ENCODE data around the gene TMIGD3. TPM values are rescaled to one million over a fixed set of nuclear protein-coding genes. Genes with fewer than 3 reads are reported as not detected.
A peak's percentile ranks its signal among the peaks of the same experiment; 100 is the strongest.

The TMIGD3 gene
- total and polyA plus RNA-seq, 5 donors from 2014 or later: not detected

DNA sequence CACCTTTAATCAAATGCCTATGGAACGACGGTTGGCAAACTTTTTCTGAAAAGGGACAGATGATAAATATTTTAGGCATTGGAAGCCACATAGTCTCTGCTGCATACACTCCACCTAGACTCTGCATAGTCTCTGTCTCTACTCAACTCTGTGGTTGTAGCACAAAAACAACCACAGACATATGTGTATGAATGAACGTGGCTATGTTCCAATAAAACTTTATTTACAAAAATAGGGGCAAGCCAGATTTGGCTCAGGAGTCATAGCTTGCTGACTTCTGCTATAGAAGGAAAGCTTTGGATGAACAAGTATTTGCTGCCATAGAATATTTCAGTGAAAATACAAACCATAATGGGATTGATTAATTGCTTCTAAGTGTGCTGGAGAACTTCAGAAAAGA lies 37.5 kb upstream of the TMIGD3 start:
- Mint-ChIP-seq H3K4me3 (no peak overlapping the region), H3K9me3 (peaks cover 0 to 6% (median 1%) of the 10 kb centered on the region in 7 donors), H3K27me3 (peaks cover 23% of the 10 kb centered on the region), H3K36me3 (no peaks in the 10 kb centered on the region), H3K27ac (no peak overlapping the region), H3K4me1 (peaks cover 0 to 9% (median under 1%) of the 10 kb centered on the region in 4 donors)
- H3K4me3 ChIP-seq (ENCODE audit: low read depth, low read length): no peak overlapping the region
- H3K9me3 ChIP-seq (ENCODE audit: control insufficient read depth in 2 of 2, low read length in 2 of 2): no peaks in the 10 kb centered on the region
- DNase-seq (no peak), ATAC-seq (ENCODE audit: low read depth in 2 of 2) (no peak)
- no peak overlapping the region for H3K27ac ChIP-seq (ENCODE audit: insufficient read depth, low read length, poor library complexity, severe bottlenecking)
- no peaks in the 10 kb centered on the region for H3K36me3 ChIP-seq (ENCODE audit: control insufficient read depth, insufficient read depth, low read length)
- no peaks in the 10 kb centered on the region for H3K27me3 ChIP-seq (ENCODE audit: control insufficient read depth, insufficient read depth, low read length)
- H3K4me1 ChIP-seq (ENCODE audit: control insufficient read depth, insufficient read depth, low read length, poor library complexity, severe bottlenecking): no peaks in the 10 kb centered on the region

DNA sequence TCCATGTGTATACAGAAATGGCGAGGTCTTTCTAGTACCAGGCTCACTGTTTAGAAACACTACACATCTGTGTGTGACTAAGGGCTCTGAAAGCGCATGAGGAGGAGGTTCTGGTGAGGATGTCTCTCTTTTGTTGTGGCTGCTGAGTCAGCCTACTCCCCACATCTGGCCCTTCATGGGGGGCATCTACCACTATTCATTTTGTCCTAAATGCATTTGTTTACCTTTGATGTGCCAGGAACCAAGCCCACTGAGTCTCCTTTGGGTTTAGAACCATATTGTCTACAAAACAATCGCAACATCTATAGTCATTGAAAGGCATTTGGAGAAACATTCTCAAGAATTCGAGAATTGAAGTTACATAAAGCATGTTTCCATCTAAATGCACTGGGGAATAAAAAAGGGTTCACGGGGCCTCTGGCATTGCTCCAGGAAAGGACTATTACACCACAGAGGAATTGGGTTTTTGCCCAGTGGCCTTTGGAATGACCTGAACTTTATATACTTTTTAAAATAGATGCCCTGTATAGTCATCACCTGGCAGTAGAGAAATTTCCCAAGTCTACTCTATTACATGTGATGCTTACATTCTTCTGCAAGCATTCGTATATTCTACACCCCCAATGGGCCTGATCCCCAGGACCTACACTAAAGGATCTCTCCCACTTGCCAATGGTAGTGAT lies 35.1 kb upstream of the TMIGD3 start:
- H3K27me3 ChIP-seq (ENCODE audit: control insufficient read depth, insufficient read depth, low read length): peaks cover 2% of the 10 kb centered on the region
- Mint-ChIP-seq H3K27ac (no peak overlapping the region), H3K27me3 (peaks cover 13% of the 10 kb centered on the region), H3K9me3 (peaks cover 0 to 6% (median 0%) of the 10 kb centered on the region in 7 donors), H3K36me3 (no peaks in the 10 kb centered on the region), H3K4me1 (peaks cover 0 to 9% (median under 1%) of the 10 kb centered on the region in 4 donors), H3K4me3 (no peak overlapping the region)
- no peak for DNase-seq
- no peaks in the 10 kb centered on the region for H3K36me3 ChIP-seq (ENCODE audit: control insufficient read depth, insufficient read depth, low read length)
- no peaks in the 10 kb centered on the region for H3K4me1 ChIP-seq (ENCODE audit: control insufficient read depth, insufficient read depth, low read length, poor library complexity, severe bottlenecking)
- ATAC-seq (ENCODE audit: low read depth in 2 of 2): no peak
- H3K27ac ChIP-seq (ENCODE audit: insufficient read depth, low read length, poor library complexity, severe bottlenecking): no peak overlapping the region
- H3K9me3 ChIP-seq (ENCODE audit: control insufficient read depth in 2 of 2, low read length in 2 of 2): no peaks in the 10 kb centered on the region
- H3K4me3 ChIP-seq (ENCODE audit: low read depth, low read length): no peak overlapping the region

DNA sequence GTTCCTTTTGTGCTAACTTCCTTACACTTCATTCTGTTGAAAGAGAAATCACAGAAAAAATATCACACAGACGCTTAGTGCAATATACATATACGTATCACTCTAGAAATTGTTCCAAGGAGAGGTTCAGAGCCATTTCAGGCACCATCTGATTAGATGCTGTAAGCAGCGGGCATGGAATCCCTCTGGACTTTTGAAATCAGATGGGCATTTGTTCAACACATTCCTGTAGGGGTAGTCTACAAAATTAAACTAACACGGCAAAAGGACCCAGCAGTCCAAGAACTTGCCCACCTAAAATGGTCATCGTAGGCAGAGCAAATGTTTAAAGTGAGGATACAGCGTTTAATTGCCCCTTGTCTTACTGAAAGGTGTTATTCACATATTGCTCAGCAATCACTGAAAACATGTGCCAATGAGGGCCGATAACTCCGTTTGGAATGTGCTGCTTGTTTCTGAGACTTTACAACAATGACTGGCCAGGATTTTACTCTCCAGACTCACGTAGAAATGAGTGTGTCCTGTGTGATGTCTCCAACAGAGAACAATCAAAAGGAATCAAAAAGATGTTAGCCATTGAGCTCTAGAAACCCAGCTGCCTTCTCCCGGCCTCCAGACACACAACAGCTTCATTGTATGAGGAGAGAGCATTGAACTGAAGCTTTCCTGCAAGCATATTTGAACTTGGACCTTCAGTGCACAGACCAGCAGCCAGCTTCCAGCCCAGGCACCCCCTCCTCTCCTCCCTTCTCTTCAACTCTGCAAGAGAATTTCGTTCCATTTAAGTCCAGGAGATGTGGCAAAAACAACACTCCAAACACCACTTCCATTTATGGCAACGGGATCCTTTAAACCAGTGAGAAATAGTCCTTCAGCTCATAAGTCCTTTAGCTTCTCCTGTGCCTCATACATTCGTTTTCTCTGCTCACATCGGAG lies 32.1 kb upstream of the TMIGD3 start:
- Mint-ChIP-seq H3K4me1 (no peaks in the 10 kb centered on the region), H3K27ac (no peak overlapping the region), H3K36me3 (no peaks in the 10 kb centered on the region), H3K27me3 (peaks cover 9% of the 10 kb centered on the region), H3K4me3 (no peak overlapping the region), H3K9me3 (peaks cover 0 to 6% (median 0%) of the 10 kb centered on the region in 7 donors)
- no peak overlapping the region for H3K4me3 ChIP-seq (ENCODE audit: low read depth, low read length)
- DNase-seq (no peak), ATAC-seq (ENCODE audit: low read depth in 2 of 2) (no peak)
- no peaks in the 10 kb centered on the region for H3K4me1 ChIP-seq (ENCODE audit: control insufficient read depth, insufficient read depth, low read length, poor library complexity, severe bottlenecking)
- no peaks in the 10 kb centered on the region for H3K9me3 ChIP-seq (ENCODE audit: control insufficient read depth in 2 of 2, low read length in 2 of 2)
- H3K27me3 ChIP-seq (ENCODE audit: control insufficient read depth, insufficient read depth, low read length): peaks cover 2% of the 10 kb centered on the region
- no peak overlapping the region for H3K27ac ChIP-seq (ENCODE audit: insufficient read depth, low read length, poor library complexity, severe bottlenecking)
- H3K36me3 ChIP-seq (ENCODE audit: control insufficient read depth, insufficient read depth, low read length): no peaks in the 10 kb centered on the region

DNA sequence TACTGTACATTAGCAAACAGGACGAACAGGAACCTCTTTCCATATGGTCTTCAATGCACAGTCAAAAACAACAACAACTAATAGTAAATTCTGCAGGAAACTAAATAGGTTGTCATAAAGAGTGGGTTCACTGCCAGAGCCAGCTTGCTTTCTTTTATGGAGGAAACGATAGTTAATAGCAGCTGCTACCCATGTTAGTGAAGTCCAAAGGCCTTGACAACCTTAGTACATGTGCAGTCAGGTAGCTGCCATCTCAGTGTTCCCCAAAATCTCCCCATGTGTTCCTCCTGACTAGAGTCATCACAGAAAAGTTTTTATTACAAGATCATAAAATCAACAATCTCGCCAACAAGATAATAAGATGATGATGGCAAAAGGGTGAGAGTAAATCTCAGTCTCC lies 16.6 kb upstream of the TMIGD3 start:
- ATAC-seq (ENCODE audit: low read depth in 2 of 2) (no peak), DNase-seq (no peak)
- Mint-ChIP-seq H3K36me3 (no peaks in the 10 kb centered on the region), H3K4me3 (peak overlapping the region in 1 of 4 donors; percentile 23), H3K9me3 (no peaks in the 10 kb centered on the region), H3K4me1 (peaks cover 12 to 39% (median 22%) of the 10 kb centered on the region in 4 donors), H3K27ac (peak overlapping the region in 1 of 3 donors; percentile 26), H3K27me3 (no peaks in the 10 kb centered on the region)
- H3K4me1 ChIP-seq (ENCODE audit: control insufficient read depth, insufficient read depth, low read length, poor library complexity, severe bottlenecking): peaks cover 33% of the 10 kb centered on the region
- H3K27me3 ChIP-seq (ENCODE audit: control insufficient read depth, insufficient read depth, low read length): no peaks in the 10 kb centered on the region
- H3K4me3 ChIP-seq (ENCODE audit: low read depth, low read length): no peak overlapping the region
- H3K27ac ChIP-seq (ENCODE audit: insufficient read depth, low read length, poor library complexity, severe bottlenecking): no peak overlapping the region
- H3K36me3 ChIP-seq (ENCODE audit: control insufficient read depth, insufficient read depth, low read length): no peaks in the 10 kb centered on the region
- H3K9me3 ChIP-seq (ENCODE audit: control insufficient read depth in 2 of 2, low read length in 2 of 2): no peaks in the 10 kb centered on the region

DNA sequence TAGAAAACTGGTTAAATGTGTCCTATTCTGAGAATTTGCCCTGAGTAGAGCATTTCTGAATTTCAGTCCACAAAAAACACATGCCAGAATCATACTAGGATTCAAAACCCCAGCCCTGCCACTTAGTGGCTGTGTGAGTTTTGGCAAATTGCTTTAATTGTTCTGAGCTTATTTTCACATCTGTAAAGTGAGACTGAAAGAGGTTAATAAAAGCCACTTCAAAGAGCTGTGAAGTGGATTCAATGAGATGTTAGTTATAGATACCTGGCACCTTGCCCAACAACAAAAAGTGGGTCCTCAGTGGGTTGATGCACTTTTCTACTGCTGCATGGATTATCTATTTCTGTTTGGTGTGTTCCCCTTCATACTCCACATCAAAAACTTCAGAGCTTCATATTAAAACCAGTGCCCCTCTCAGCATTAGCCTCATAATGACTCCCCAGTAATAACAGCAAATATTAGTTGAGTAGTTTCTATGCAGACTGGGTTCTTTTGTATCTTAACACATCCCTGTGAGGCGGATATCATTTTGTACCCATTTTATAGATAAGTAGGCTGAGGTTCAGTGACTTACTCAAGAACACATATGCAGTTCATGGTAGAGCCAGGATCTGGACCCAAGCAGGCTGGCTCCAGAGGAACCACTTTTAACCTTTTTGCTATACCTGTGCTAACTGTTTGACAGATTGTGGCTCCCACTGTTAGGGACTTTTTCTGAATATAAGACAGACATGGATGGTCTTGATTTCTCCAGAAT lies 14.2 kb upstream of the TMIGD3 start:
- ATAC-seq (ENCODE audit: low read depth in 2 of 2) (peak; percentile 67), DNase-seq (peak in 2 of 3 donors; percentile 65 to 77)
- Mint-ChIP-seq H3K4me1 (peaks cover 9 to 54% (median 28%) of the 10 kb centered on the region in 4 donors), H3K27ac (peak overlapping the region; percentile 44 to 86 (median 61)), H3K9me3 (no peaks in the 10 kb centered on the region), H3K27me3 (no peaks in the 10 kb centered on the region), H3K36me3 (no peaks in the 10 kb centered on the region), H3K4me3 (peak overlapping the region; percentile 13 to 60 (median 36))
- Histone ChIP-seq H3K4me3 (ENCODE audit: low read depth, low read length) (peak overlapping the region; percentile 27), H3K36me3 (ENCODE audit: control insufficient read depth, insufficient read depth, low read length) (no peaks in the 10 kb centered on the region), H3K27ac (ENCODE audit: insufficient read depth, low read length, poor library complexity, severe bottlenecking) (peak overlapping the region; percentile 45), H3K4me1 (ENCODE audit: control insufficient read depth, insufficient read depth, low read length, poor library complexity, severe bottlenecking) (peaks cover 36% of the 10 kb centered on the region), H3K27me3 (ENCODE audit: control insufficient read depth, insufficient read depth, low read length) (no peaks in the 10 kb centered on the region), H3K9me3 (ENCODE audit: control insufficient read depth in 2 of 2, low read length in 2 of 2) (no peaks in the 10 kb centered on the region)

DNA sequence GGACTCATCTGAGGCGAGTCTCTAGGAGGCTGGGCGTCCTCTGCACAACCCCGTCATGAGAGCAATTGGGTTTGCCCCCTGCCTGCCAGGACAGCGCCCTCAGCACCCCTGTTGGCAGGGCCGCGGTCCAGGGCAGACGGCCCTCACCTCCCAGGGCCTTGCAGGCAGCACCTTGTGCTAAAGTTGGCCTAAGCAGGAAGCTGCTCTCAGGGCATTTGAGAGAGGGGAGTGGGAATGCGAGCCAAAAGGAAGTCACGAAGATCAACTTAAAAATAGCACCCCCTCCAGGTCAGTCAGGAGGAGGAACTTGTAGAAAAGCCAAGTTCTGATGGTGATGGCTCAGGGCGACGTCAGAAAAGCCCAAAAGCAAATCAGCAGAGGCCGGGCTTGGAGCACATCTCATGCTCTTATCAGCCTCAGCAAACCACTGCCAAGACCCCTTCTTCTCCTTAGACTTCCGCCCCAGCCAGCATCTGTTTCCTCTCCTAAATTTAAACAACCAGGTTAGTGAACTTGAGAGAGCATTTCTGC lies 12.6 kb upstream of the TMIGD3 start:
- peak overlapping the region in 3 of 4 donors; percentile 64 to 75 (median 74) for H3K4me3 Mint-ChIP-seq
- Histone ChIP-seq H3K27ac (ENCODE audit: insufficient read depth, low read length, poor library complexity, severe bottlenecking) (no peak overlapping the region), H3K4me1 (ENCODE audit: control insufficient read depth, insufficient read depth, low read length, poor library complexity, severe bottlenecking) (peaks cover 52% of the 10 kb centered on the region), H3K36me3 (ENCODE audit: control insufficient read depth, insufficient read depth, low read length) (no peaks in the 10 kb centered on the region), H3K9me3 (ENCODE audit: control insufficient read depth in 2 of 2, low read length in 2 of 2) (no peaks in the 10 kb centered on the region), H3K4me3 (ENCODE audit: low read depth, low read length) (peak overlapping the region; percentile 19), H3K27me3 (ENCODE audit: control insufficient read depth, insufficient read depth, low read length) (no peaks in the 10 kb centered on the region)
- DNase-seq (peak in 2 of 3 donors; percentile 44 to 68), ATAC-seq (ENCODE audit: low read depth in 2 of 2) (peak; percentile 22 to 24)
- H3K27ac Mint-ChIP-seq: peak overlapping the region in 2 of 3 donors; percentile 84 to 86
- H3K9me3 Mint-ChIP-seq: no peaks in the 10 kb centered on the region
- no peaks in the 10 kb centered on the region for H3K27me3 Mint-ChIP-seq
- peaks cover 9 to 54% (median 28%) of the 10 kb centered on the region in 4 donors for H3K4me1 Mint-ChIP-seq
- H3K36me3 Mint-ChIP-seq: no peaks in the 10 kb centered on the region

All from CD4-positive, CD25-positive, alpha-beta regulatory T cell (primary cell).